Endothelial cell (in vitro differentiated cells): ENCODE data around the gene TAS2R40. TPM values are rescaled to one million over a fixed set of nuclear protein-coding genes. Genes with fewer than 3 reads are reported as not detected.

Source experiments
- DNase-seq: peaks from one replicate; pipeline ENCODE4 v3.0.0; 2021; ENCODE audit warnings: low spot score
- H3K27ac Mint-ChIP-seq: one replicate; pipeline ENCODE4 v1.8.0; 2021; ENCODE audit warnings: mixed read lengths, inconsistent platforms; ENCODE audit not compliant: unreplicated experiment
- H3K27me3 Mint-ChIP-seq: one replicate; pipeline ENCODE4 v1.8.0; 2021; ENCODE audit warnings: mild to moderate bottlenecking, moderate library complexity, mixed read lengths, inconsistent platforms; ENCODE audit not compliant: unreplicated experiment
- H3K36me3 Mint-ChIP-seq: one replicate; pipeline ENCODE4 v1.8.0; 2021; ENCODE audit warnings: mild to moderate bottlenecking, low read depth, mixed read lengths, inconsistent platforms; ENCODE audit not compliant: unreplicated experiment
- H3K4me1 Mint-ChIP-seq: one replicate; pipeline ENCODE4 v1.8.0; 2021; ENCODE audit warnings: mild to moderate bottlenecking, mixed read lengths, inconsistent platforms; ENCODE audit not compliant: unreplicated experiment
- H3K4me3 Mint-ChIP-seq: one replicate; pipeline ENCODE4 v1.8.0; 2021; ENCODE audit warnings: mild to moderate bottlenecking, mixed read lengths, inconsistent platforms; ENCODE audit not compliant: unreplicated experiment
- H3K9me3 Mint-ChIP-seq: one replicate; pipeline ENCODE4 v1.8.0; 2021; ENCODE audit warnings: mixed read lengths, inconsistent platforms; ENCODE audit not compliant: unreplicated experiment
- total RNA-seq: library from RNA; stranded (reverse); fragmentation: NEBNext Ultra II Directional; extraction: Animal tissue kit (Norgen Biotek cat#: 25700); gene quantifications from one replicate; pipeline ENCODE4 v1.2.1, GENCODE V29; 2021; ENCODE audit not compliant: unreplicated experiment
- TF ChIP-seq, protein P1 (sequence below): fragments of 200-600 bp; sonication (generic); IDR thresholded peaks from one replicate; pipeline ENCODE4 v1.5.0; 2021; ENCODE audit warnings: antibody characterized with exemption; ENCODE audit not compliant: unreplicated experiment

TAS2R40 gene
- total RNA-seq, 1 donor from 2014 or later = not detected

DNA sequence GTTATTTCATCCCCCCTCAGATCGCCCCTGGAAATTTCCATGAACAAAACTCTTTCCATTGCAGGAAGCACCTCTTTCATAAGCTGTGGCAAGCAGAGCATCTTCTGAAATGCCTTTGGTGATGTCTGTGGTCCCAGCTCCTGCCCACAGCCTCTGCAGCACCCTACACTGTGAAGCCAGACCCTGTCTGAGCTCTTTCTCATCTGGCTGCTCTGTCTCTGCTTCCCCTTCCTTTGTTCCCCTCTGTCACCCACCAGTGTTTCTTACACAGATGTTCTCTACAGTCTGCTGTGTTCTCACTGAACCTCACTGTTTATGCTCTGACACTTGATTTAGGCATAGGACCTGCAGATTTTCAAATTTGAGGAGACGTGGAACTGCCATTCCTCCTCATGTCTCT is 40.5 kb upstream of the TAS2R40 start:
- Mint-ChIP-seq H3K27ac (no peak overlapping the region), H3K36me3 (no peaks in the 10 kb centered on the region), H3K4me1 (no peaks in the 10 kb centered on the region), H3K4me3 (no peak overlapping the region), H3K27me3 (no peaks in the 10 kb centered on the region), H3K9me3 (no peaks in the 10 kb centered on the region)
- DNase-seq = no peak
- TF ChIP-seq, protein P1, sequence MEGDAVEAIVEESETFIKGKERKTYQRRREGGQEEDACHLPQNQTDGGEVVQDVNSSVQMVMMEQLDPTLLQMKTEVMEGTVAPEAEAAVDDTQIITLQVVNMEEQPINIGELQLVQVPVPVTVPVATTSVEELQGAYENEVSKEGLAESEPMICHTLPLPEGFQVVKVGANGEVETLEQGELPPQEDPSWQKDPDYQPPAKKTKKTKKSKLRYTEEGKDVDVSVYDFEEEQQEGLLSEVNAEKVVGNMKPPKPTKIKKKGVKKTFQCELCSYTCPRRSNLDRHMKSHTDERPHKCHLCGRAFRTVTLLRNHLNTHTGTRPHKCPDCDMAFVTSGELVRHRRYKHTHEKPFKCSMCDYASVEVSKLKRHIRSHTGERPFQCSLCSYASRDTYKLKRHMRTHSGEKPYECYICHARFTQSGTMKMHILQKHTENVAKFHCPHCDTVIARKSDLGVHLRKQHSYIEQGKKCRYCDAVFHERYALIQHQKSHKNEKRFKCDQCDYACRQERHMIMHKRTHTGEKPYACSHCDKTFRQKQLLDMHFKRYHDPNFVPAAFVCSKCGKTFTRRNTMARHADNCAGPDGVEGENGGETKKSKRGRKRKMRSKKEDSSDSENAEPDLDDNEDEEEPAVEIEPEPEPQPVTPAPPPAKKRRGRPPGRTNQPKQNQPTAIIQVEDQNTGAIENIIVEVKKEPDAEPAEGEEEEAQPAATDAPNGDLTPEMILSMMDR = no peak

- Mint-ChIP-seq H3K9me3 (no peaks in the 10 kb centered on the region), H3K27me3 (no peaks in the 10 kb centered on the region), H3K4me1 (no peaks in the 10 kb centered on the region), H3K4me3 (no peak within 1 kb of the TSS), H3K36me3 (no peaks in the 10 kb centered on the region), H3K27ac (no peak within 1 kb of the TSS)
- TF ChIP-seq, protein P1 = no peak
- no peak for DNase-seq
These were observed 38.8 kb upstream of the TAS2R40 start, which contains the start of gene TAS2R39 for GRCh38 chr7:143183024-143183423. Gene TAS2R39 (plus strand): TSS chr7:143183419. CDS start chr7:143183419, 0 bp downstream.

GRCh38 chr7:143185551-143185950 is 36.3 kb upstream of the TAS2R40 start:
- TF ChIP-seq, protein P1 = no peak
- Mint-ChIP-seq H3K27ac (no peak overlapping the region), H3K36me3 (no peaks in the 10 kb centered on the region), H3K4me3 (no peak overlapping the region), H3K9me3 (no peaks in the 10 kb centered on the region), H3K27me3 (no peaks in the 10 kb centered on the region), H3K4me1 (no peaks in the 10 kb centered on the region)
- DNase-seq = no peak

DNA sequence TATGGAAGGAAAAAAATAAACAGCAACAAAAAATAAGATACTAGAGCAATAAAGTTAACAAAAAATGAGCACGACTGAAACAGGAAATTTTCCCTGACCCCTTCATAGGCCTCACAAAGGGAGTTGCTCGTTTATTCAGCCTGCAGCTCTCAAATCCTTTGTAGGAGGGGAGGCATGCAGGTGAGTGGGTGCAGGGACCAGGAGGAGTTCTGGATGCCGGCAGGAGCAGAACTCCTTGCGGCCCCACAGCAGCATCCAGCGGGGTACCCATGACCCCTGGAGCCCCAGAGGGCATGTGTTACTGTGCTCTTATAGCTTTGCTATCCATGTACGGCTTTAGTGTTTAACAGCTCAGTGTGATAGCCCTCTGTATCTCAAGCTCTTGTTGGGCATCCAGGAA is 32.8 kb upstream of the TAS2R40 start:
- Mint-ChIP-seq H3K4me3 (no peak overlapping the region), H3K27me3 (no peaks in the 10 kb centered on the region), H3K9me3 (no peaks in the 10 kb centered on the region), H3K36me3 (no peaks in the 10 kb centered on the region), H3K4me1 (peaks cover 5% of the 10 kb centered on the region), H3K27ac (no peak overlapping the region)
- TF ChIP-seq, protein P1 = no peak
- DNase-seq = no peak

- Mint-ChIP-seq H3K27me3 (no peaks in the 10 kb centered on the region), H3K9me3 (no peaks in the 10 kb centered on the region), H3K4me3 (no peak overlapping the region), H3K4me1 (peaks cover 5% of the 10 kb centered on the region), H3K36me3 (no peaks in the 10 kb centered on the region), H3K27ac (no peak overlapping the region)
- TF ChIP-seq, protein P1 = no peak
- no peak for DNase-seq
These were observed 28.0 kb upstream of the TAS2R40 start for GRCh38 chr7:143193880-143194279.
